Choroid plexus epithelial cell (primary cell): ENCODE results near the gene PSME1.

ENCODE experiments used
- DNase-seq: peaks from one replicate; pipeline ENCODE4 v3.0.0-alpha.2; 2010; ENCODE audit warnings: low read depth
- H3K4me3 ChIP-seq: 2 replicates; pipeline ENCODE4 v1.5.1; 2011; ENCODE audit warnings: low read depth, mild to moderate bottlenecking, control low read depth, low read length, moderate library complexity
- CTCF ChIP-seq: conservative IDR thresholded peaks from 2 replicates; pipeline ENCODE4 v1.5.1; 2011; ENCODE audit warnings: low read depth, mild to moderate bottlenecking, control low read depth, inconsistent platforms, low read length, moderate library complexity

Gene PSME1

DNA sequence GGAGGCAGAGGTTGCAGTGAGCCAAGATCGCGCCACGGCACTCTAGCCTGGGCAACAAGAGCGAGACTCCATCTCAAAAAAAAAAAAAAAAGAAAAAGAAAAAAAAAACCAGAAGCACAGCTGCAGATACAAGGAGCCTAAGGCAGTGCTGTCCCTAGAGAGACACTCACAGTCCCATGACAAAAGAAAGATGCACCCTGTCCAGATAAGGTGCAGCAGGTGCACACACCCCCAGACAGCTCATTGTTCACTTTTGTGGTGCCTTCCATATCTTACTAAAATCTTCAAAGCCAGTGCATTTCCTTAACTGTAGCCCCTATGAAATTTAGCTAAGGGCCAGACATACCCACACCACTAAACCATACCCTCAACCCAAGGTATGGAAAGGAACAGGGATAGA is 13.6 kb upstream of the PSME1 start:
- TF ChIP-seq CTCF: no peak
- H3K4me3 ChIP-seq: no peak overlapping the region
- DNase-seq: no peak

DNA sequence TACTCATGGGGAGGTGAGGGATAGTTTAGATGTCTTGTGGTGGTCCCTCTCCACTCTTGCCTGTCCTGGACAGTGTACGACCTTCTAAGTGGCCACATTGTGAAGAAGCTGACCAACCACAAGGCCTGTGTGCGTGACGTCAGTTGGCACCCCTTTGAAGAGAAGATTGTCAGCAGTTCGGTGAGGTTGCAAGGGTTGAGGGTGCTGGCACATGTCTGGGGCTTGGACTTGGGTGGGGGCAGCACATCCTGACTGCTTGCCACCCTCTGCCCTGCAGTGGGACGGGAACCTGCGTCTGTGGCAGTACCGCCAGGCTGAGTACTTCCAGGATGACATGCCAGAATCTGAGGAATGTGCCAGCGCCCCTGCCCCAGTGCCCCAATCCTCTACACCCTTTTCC is 13.1 kb upstream of the PSME1 start:
- no peak for DNase-seq
- no peak for TF ChIP-seq CTCF
- H3K4me3 ChIP-seq: no peak overlapping the region

- H3K4me3 ChIP-seq: no peak overlapping the region
- no peak for TF ChIP-seq CTCF
- no peak for DNase-seq
Measured at GRCh38 chr14:24123424-24124417, 12.3 kb upstream of the PSME1 start.

GRCh38 chr14:24126939-24127338 is 9.1 kb upstream of the PSME1 start:
- no peak overlapping the region for H3K4me3 ChIP-seq
- TF ChIP-seq CTCF: no peak
- DNase-seq: no peak

GRCh38 chr14:24127673-24128072 is 8.3 kb upstream of the PSME1 start:
- no peak for DNase-seq
- no peak overlapping the region for H3K4me3 ChIP-seq
- no peak for TF ChIP-seq CTCF

DNA sequence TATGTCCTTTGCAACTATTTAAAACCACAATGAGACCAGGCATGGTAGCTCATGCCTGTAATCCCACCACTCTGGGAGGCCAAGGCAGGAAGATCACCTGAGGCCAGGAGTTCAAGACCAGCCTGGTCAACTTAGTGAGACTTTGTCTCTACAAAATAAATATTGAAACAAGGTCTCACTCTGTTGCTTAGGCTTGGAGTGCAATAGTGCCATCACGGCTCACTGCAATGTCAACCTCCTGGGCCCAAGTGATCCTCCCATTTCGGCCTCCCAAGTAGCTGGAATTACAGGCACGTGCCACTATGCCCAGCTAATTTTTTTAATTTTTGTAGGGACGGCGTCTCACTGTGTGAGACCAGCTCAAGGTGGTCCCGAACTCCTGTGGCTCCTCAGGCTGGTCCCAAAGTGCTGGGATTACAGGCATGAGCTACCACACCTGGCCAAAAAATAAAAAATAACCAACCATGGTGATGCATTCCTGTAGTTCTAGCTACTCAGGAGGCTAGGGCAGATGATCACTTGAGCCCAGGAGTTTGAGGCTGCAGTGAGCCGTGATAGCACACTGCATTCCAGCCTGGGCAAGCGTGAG is 6.5 kb upstream of the PSME1 start:
- TF ChIP-seq CTCF: no peak
- H3K4me3 ChIP-seq: no peak overlapping the region
- DNase-seq: no peak
